HG03439 (cell line): ENCODE results near the gene FLACC1.
A peak's percentile ranks its signal among the peaks of the same experiment; 100 is the strongest.
"Not testable (repeated sequence)": the region's sequence is repeated elsewhere in the genome, so short reads cannot be mapped to it uniquely, and the experiment has no call there.

Source experiments
- ATAC-seq: cut with Tn5 transposase; IDR thresholded peaks from one replicate; pipeline ENCODE4 v1.9.1; 2021; ENCODE audit warnings: mild to moderate bottlenecking, moderate library complexity; ENCODE audit not compliant: unreplicated experiment

FLACC1 gene, protein sequence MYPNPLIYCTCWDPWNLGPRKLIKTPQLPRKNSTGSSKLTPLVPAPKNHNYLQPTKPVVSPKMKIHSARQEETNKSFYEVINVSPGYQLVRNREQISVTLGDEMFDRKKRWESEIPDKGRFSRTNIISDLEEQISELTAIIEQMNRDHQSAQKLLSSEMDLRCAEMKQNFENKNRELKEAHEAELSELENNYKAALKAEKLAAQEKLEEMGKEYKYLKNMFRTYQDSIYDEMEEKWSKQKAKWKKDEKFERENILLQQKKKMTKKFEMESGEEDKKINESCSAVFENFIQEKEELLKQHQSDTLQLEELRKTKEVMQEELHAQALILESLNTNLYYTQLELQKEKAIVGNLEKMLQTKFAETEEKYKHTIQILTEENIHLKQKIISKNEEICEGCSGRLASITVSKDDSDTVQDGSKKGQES

DNA sequence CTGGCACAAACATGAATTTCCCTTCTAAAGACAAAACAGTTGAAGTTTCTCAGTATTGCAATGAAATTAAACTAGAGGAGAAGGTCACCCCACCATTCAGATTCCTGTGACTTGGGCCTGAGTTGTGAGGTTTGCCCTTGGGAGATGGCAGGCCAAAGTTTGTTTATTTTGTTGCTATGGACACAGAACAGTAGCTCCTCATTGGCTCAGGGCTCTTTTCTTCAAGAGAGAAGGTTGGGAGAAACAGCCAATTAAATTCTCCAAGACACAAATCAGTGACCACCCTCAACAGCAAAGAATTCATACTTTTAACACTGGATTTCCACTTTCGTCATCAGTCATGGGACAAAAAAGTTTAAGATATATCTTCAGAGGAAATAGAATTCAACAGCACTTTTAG lies at the start of gene FLACC1:
Gene FLACC1, minus strand, starts transcription at position 125 of the 400 bp plus-strand sequence. CDS start 5,941 bp downstream, outside the sequence.
- ATAC-seq = no peak

DNA sequence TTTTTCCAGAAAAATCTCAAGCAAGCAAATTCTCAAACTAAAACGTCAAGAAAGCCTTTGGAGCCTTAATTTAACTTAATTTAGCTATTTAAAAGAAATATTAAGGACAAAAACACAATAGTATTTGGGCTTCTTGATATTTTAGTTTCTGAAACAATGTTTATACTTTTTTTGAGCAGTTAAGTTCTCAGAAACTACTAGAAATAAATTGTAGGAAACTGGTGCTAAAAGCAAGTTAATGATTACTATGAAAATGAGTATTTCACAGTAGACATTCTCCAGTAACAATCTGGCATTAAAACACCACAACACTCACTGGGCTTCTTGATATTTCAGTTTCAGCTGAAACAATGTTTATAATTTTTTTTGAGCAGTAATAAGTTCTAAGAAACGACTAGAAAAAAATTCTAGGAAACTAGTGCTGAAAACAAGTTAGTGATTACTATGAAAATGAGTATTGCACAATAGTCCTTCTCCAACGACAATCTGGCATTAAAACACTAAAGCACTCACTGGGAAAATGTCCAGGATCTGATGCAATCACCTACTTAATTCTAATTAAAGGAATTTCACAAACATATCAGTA lies 49.0 kb upstream of the FLACC1 start:
- ATAC-seq = no peak

DNA sequence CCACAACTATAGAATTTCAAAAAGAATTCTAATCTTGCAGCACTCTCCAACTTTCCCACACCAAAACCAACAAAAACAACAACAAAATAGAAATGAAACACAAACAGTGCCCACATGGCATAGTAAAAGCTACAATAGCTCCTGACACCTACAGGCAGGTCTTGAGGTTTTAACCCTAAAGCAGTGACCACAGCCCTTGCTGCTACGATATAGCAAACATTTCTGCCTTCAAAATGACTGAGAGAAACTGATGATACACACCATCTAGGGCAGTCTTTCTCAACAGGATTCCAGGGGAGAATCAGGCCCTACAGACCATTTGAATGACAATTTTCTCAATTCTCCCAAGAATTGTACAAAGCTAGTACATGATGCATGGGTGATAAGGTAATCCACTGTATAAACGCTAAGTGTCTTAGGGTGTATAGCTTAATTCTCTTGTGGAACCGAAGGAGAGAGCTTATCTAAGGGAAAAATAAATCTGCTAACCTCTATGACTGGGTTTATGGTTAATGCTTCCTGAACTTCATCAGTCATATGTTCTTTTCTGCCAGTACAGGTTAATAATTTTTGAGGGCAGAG lies 47.6 kb upstream of the FLACC1 start:
- ATAC-seq = no peak

DNA sequence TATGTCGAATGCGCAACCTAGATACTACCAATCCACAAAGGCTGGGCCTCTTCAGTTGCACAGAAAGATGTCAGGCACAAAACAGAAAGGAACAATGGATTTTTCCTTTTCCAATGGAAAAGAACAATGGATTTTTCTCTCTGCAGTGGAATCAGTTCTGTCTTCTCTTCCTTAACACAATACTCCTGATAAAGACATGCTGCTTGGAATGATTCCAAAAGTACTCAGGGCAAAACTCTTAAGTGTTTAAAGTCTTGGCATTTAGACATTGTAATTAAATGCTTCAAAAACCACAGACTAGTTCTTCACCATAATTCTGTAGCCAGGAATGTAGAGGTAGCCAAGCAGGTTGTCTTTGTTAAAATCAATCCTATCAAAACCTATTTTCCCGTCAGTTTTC lies 46.7 kb upstream of the FLACC1 start:
- no peak for ATAC-seq

DNA sequence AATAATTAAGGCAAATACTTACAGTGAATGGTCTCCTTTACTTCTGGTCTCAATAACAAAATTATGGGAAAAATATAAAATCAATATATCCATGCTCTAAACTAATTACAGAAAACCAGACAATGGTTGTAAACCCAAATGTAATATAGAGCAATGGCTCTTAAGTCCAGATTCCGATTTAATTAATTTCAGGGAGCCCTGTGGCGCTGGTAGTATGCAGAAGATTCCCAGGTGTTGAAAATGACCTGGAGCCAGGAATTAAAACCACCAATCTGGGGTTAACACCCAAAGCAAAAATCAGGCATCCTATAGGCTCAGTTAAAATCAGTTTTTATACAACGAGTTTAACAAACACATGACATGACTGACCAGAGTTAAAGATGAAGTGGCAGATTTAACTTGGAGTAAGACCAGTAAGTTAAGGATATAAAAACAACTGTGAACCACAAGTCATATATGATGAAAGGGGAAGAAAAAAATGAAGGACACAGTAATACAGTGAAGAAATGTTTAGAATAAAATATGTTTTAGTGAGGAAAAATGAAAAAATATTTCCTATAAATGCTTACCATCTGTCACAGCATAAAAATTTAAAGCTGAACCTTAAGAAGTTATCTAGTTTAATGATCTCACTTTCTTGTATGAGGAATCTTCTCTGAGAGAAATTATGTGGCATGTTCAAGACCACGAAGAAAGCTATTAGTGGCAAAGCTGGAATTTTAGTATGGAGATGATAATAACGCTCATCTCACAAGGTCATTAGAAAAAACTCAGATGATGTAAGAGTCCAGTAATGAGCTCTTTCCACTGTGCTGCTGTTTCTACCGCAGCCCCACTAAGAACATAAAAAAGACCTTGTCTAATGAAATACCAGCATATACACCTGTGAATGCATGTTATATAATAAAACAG lies 45.8 kb upstream of the FLACC1 start:
- ATAC-seq = no peak

DNA sequence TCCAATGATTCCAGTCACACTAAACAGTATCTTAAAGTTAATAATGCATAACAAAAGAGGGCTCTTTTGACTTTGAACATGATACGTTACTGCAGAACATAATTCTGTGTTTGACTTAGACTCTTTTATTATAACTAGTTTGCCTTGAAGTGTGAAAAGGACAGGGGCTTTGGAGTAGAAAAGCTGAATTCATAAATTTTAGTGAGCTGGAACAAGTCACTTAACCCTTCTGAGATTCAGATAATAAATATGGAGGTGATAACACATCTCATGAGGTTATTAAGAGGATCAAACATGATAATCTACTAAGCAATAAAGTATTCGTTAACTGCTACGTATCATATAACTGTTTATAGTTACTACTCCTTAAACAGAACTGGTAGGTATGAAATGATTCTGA lies 44.7 kb upstream of the FLACC1 start:
- ATAC-seq = no peak

DNA sequence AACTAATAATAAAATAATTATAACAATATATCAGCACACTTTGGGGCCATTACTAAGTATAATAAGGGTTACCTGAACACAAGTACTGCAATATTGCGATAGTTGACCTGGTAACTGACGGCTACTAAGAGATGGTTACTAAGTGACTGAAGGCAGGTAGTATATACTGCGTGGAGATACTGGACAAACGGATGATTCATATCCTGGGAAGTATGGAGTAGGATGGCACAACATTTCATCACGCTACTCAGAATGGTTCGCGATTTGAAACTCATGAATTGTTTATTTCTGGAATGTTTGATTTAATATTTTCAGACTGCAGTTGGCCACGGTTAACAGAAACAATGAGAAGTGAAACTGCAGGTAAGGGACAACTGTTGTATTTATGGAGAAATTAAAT lies 39.5 kb upstream of the FLACC1 start:
- no peak for ATAC-seq

DNA sequence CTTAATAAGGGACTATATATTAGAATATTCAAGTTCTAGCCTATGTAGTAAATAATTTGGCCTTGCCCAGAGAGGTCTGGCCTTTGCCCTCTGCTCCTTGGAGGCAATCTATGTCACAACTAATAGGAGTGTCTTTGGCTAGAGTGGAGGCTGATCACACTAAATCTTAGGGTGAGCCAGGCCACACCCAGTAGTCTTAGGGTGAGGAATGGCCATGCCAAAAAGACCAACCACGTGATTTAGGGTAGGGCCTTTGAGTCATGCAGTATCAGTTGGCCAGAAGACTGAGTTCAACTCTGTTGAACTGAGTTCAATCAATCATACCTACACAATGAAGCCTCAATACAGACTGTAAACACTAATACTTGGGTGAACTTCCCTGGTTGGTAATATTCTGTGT lies 26.0 kb upstream of the FLACC1 start:
- no peak for ATAC-seq

DNA sequence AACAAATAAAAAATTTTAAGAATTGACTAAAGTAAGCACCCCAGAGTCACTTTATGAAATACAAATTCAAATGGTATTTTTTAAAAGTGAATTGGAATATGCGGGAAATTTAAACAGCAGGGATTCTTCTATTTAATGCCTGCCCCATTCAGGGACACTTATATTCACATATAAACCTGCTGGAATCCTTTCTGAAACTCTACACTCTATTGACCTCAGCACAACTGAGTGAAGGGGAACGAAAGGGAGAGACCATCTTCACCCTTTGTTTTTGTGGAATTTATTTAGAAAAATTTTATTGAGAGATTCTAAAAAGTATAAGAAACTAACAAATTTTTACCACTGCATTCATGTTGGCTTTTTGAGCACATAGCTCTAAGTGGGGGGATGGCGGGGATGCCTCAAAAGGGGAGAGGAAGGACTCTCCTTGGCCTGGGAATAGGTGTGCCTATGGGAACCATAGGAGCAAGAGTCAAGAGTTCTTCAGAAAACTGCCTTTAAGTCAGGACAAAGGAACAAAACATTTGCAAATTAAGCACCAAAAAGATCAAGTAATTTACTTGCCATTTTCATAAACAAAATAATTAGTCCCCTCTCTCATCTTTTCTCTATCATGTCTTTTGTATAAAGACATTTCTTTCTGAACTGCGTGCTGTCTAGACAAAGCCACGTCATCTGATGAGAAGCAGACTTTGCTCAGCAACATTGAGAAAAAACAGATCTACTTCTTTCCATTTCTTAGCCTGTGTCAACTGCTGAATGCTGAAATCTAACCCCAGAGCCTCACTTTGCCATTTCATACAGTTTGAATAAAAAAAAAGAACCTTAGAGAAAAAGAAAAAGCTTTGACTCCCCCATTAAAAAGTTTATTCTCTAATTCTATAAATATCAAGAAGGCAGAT lies 21.6 kb upstream of the FLACC1 start:
- no peak for ATAC-seq

DNA sequence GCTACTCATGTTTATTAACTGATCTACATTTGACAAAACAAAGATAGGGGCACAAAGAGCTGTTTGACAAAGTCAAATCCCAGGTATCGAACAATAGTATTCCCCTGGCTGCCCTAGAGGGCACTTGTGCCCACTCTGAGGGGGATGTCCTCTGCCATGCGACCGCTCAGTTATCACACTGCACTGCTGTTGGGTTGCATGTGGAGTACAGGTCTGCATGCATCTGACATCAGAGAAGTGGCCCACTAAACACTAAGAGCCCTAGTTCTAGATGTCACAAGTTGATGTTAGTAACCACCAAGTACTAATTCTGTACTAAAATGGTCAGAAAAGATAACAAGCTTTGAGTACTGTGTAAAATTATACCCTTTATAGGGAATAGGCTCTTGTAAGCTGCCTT lies 20.1 kb upstream of the FLACC1 start:
- no peak for ATAC-seq

DNA sequence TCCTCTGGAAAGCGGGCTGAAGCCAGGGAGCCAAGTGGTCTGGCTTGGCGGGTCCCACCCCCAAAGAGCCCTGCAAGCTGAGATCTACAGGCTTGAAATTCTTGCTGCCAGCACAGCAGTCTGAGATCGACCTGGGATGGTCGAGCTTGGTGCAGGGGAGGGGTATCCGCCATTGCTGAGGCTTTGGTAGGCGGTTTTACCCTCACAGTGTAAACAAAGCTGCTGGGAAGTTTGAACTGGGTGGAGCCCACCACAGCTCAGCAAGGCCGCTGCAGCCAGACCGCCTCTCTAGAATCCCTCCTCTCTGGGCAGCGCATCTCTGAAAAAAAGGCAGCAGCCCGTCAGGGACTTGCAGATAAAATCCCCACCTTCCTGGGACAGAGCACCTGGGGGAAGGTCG lies 12.6 kb upstream of the FLACC1 start:
- no peak for ATAC-seq

DNA sequence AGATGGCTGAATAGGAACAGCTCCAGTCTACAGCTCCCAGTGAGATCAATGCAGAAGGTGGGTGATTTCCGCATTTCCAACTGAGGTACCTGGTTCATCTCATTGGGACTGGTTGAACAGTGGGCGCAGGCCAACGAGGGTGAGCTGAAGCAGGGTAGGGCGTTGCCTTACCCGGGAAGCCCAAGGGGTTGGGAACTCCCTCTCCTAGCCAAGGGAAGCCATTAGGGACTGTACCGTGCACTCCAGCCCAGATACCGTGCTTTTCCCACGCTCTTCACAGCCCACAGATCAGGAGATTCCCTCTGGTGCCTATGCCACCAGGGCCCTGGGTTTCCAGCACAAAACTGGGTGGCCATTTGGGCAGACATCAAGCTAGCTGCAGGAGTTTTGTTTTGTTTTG lies 12.2 kb upstream of the FLACC1 start:
- not testable (repeated sequence) for ATAC-seq

DNA sequence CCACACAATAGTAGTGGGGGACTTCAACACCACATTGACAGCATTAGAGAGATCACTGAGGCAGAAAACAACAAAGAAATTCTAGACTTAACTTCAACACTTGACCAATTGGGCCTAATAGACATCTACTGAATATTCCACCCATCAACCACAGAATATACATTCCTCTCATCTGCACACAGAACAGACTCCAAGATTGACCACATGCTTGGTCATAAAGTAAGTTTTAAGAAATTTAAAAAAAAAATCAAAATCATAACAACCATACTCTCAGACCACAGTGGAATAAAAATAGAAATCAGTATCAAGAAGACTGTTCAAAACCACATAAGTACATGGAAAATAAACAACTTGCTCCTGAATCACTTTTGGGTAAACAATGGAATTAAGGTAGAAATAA lies 9.0 kb upstream of the FLACC1 start:
- ATAC-seq = no peak

DNA sequence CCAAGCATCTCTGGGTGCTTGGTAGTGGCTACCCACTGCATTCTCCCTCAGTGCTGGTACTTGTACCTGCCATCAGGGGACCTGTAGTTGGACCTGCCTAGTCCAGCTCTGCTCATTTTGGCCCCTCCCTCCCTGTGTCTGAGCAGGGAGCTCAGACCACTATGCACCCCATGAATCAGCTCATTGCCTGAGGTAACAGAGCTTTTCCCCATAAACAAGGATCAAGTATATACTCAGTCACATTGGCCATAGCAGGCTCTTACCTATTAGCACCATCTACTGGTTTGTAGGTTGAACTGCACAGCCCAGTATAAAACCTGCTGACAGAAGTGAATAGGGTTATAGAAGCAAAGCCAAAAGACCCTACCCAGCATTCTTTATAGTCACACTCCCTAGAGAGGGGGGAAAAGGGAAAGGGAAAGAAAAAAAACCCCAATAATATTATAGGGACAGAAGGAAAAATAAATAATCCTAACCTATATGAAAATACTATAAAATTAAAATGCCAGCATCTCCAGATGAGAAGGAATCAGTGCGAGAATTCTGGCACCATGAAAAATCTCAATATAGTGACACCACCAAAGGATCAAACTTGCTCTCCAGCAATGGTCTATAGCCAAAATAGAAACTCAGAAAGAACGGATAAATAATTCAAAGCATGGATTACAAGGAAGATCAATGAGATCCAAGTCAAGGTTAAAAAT lies 6.9 kb upstream of the FLACC1 start:
- peak; percentile 56 for ATAC-seq

DNA sequence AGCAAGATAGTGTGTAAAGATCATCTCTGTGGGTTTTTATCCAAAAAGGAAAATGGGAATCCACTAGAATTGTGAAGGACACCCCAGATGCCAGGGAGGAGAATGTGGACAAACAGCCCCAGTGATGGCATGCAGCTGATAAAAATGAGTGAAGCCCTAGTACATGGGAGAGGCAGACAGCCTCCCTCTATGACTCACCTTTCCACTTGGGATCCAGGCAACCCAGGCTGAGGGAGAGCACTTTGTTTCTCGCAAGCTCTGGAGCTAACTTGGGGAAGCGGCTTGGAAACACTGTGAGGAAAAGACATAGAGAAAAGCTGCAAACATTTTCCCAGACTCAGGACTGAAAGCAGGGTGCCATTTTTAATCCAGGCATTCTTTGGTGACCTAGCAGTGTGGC lies 5.3 kb upstream of the FLACC1 start:
- no peak for ATAC-seq

DNA sequence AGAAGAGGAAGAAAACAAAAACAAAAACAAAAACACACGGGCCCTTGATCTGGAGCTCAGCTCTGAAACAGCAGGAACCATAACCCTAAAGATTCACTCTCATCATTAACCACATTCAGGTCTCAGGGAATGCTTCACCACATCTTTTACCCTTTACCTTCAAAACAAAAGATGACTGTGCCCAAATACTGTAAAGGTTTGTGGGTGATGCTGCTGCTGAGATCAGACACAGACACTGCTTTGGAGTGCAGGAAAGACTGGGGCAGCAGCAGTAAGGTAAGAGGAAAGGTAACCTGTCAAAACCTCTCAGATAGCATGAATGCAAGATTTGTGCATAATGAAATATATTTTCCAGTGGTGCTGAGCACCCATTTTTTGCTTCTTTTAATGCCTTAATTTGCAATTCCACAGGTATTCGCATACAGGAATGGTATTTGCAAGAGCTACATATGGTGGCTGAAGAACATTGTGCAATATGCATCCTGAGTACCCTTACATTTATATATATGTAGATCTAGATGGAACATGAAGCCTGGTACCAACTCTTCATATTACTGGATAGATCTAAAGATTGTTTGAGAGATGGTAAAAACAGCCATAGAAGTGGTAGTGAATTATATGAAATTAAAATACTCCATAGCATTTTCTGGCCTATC lies 4.1 kb upstream of the FLACC1 start:
- ATAC-seq = no peak

DNA sequence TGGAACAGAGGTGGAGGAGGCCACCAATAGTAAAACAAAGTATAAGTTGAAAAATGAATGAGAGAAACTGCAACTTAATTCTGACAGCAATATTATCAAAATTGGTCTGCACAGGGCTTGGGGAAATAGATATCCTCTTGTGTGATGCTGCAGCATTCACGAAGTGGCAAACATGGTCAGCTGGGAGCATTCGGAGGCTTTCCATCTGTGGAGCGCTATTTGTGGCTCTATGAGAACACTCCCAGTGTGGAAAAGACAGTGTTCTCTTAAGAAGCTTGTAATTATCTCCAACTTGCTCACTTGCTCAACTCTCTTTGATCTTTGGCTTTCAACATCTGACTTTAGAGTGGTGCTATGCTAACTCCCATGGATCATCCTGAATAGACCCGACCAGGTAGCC lies 3.1 kb upstream of the FLACC1 start:
- ATAC-seq = no peak

DNA sequence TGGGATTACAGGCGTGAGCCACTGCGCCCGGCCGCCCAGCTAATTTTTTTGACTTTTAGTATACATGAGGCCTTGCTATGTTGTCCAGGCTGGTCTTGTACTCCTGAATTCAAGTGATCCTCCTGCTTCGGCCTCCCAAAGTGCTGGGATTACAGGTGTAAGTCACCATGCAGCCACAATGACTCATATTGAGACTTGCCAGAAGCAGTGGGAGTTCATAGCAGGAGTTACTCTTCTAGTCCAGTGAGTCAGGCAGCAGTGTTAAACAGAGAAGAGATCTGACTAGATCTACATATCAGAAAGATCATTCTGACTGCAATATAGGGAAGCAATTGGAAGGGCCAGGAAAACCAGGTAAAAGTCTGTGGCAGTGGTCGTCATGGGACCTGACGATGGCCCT lies 1.5 kb upstream of the FLACC1 start:
- no peak for ATAC-seq

DNA sequence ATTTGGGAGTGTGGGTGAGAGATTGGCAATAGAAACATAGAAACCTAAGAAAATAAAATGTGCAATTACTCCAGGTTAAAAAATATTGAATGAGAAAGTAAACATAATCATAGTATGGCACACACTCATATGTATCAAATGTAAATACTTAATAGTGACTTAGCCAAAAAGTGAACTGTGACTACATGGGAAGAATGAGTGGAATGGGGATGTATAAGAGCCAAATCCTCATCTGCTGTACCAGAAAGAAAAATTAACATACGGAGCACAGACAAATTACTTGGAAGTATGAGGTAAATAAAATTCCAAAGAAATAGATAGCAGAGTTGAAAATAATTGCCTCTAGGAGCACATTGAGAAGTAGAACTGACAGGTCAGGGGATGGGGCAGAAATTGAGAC lies 4.0 kb downstream of the FLACC1 start:
- ATAC-seq = no peak
